Left forelimb (tissue), 1 donor: ENCODE data around the gene TUBB4B.

ENCODE experiments used
- DNase-seq: peaks from one replicate; pipeline ENCODE4 v3.0.0-alpha.2; 2018; ENCODE audit warnings: low spot score

The TUBB4B gene

DNA sequence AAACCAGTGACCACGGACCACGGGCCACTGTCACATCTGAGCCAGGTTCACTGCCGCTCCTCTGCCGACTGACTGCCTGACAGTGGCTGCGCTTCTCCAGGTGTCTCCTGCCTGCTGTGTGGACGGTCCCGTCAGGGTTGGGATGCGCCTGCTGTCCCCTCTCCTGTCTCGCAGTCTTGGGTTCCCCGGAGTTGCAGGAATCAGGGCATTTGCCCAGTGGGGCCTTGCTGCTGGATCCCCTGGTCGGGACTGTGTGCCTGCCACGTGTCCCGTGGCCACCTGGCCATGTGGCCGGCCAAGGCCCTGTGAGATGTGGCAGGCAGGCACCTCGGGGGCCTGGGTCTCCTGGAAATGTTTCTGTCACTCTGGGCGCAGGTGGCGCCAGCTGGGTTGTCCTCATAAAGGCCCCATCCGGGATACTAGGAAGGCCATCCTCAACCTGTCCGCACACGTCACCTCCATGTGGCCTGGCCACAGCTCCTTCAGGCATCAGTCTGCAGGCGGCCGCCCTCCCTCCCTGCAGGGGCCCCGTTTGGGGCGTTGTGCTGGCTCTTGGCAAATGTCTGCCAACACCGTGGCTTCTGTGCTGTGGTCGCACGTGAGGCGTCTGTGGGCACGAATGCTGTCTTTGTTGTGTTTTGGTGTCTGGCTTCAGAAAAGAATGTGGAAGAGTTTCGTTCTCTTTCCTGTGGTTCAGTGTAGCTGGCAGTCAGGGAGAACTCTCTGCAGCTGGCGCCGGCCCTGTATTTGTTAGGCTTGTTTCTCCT is 30.0 kb downstream of the TUBB4B start:
- DNase-seq = no peak

DNA sequence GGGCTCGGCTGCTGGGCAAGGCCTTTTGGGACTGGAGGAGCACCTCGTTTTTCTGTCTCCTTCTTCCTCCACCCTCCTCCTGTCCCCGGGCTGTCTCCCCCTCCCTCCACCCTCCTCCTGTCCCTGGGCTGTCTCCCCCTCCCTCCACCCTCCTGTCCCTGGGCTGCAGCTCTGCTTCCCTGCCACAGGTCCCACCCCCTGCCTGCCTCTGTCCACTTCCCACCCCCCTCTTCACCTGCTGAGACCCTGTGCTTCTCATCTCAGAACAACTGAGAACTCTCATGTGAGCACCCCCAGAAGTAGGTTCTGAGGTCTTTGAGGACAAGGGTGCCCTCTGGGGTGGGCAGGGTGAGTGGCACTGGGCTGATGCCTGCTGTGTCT is 30.6 kb downstream of the TUBB4B start:
- DNase-seq = no peak

DNA sequence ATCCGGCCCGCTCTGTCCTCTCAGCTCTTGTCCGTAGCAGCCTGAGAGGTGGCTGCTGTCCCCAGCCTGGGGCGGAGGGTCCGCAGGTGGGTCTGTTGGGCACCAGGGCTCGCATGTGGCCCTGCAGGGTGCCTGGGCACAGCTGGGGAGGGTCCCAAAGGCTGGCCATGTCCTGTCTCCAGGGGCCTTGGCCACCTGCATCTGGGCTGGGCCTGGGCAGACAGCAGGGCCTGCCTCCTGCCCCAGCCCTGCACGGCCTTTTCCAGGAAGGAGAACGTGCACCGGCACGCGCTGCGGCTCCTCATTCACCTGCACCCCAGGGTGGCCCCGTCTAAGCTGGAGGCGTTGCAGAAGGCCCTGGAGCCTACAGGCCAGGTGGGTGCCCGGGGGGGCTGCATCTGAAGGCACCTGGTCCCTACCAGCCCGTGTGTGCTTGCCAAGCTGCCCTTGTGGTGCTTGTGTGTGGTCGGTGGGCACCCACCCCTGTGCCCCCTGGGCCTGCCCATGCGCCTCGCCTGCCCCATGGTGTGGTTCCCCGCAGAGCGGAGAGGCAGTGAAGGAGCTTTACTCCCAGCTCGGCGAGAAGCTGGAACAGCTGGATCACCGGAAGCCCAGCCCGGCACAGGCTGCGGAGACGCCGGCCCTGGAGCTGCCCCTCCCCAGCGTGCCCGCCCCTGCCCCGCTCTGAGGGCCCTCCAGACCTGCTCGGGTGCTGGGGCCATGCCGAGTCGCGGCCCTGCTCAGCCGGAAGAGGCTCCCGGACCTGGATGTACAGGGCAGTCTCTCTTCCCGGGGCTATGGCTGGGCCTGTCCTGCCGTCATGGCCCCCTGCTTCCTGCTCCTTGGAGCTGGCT is 31.4 kb downstream of the TUBB4B start:
- peak; percentile 62 for DNase-seq

DNA sequence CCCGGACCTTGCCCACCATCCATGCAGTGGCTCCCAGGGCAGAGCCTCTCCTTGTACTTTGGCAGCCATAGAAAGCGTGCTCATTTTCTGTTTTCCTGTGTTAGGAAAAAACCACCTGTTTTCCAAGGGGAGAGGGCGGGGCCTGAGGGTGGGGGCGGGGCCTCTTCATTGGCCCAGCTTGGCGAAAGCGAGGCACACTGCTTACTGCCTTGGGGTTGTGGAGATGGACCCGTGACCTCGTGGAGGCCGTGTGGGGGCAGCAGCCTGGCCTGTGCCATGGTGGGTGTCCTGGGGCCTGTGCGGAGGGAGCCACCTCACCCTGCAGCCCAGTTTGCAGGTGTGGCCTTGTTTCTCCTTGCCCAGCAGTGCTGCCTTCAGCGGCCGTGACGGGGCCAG is 32.0 kb downstream of the TUBB4B start:
- DNase-seq = no peak

DNA sequence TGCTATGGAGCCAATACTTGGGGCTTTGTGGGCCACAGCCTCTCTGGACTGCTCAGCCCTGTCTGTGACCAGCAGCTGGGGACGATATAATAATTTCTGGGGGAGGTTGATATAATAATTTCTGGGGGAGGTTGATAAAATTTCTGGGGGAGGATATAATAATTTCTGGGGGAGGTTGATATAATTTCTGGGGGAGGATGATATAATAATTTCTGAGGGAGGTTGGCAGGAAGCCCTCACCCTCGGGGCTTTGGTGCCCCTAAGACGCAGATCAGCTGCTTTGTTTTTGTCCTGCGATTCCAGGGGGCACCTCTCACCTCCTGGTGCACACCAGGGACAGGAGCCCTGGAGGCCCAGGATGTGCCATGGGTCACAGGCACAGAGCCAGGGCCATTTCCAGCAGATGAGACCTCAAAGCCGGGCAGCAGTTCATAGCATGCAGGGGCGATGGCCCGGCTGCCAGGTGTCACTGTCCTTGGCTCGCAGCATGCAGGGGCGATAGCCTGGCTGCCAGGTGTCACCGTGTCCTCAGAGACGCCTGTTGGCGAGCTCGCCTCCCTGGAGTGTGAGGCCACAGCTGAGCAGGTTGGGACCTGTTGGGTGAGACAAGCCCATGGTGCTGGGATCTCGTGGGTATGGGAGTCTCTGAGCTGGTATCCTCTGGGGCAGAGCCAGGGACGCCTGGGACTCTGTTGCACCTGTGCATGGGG is 32.7 kb downstream of the TUBB4B start:
- no peak for DNase-seq

DNA sequence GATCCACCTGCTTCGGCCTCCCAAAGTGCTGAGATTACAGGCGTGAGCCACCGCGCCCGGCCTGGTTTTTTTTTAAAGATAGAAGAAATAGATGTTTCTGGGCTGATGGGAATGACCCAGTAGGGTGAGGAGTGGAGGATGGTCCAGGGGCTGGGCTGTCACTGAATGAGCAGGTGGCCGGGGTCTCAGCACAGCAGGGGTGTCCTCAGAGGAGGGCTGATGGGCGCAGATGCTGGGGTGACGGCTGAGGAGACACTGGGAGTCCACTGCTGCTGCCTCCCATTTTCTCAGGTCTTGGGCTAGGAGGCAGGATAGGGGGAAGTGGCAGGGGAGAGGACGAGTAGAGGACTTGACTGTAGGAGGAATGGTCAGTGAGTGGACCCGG is 34.1 kb downstream of the TUBB4B start:
- DNase-seq = no peak

DNA sequence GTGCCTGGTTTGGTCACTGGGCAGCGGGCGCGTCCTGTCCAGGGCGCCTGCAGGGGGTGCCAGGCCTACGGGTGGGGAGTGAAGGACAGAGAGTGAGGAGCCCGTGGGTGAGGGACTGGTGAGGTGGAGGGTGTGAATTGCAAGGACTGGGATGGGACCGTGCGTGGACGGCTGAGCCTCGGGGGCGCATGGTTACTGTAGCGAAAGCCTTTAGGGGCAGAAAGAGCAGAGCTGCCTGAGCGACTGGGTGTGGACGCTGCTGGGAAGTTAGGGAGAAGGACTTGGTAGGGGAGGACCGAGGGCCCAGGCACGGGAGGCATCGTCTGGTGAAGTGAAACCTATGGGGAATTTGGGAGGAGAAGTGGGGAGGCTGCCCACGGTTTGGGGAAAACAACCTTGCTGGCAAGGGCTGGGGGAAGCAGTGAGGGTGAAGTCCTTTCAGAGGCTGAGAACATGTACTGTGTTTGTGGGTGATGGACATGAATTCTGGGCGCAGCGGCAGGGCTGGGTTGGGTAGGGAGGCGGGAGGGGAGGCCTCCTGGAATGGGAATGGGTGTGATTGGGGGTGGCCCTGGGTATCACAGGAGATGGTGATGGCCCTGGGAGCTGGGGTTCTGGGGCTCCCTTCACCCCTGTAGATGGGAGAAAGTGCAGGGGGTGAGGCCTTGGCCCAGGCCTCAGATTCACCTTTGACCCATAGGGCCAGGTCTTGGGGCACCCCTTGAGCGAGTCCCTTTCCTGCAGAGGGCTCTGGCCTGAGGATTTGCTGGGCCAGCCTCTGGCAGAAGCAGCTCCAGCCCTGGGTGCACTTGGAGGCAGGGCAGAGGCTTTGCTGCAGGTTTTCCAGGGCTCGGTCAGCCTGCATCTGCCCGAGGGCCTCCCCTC is 34.7 kb downstream of the TUBB4B start:
- DNase-seq = peak; percentile 69

DNA sequence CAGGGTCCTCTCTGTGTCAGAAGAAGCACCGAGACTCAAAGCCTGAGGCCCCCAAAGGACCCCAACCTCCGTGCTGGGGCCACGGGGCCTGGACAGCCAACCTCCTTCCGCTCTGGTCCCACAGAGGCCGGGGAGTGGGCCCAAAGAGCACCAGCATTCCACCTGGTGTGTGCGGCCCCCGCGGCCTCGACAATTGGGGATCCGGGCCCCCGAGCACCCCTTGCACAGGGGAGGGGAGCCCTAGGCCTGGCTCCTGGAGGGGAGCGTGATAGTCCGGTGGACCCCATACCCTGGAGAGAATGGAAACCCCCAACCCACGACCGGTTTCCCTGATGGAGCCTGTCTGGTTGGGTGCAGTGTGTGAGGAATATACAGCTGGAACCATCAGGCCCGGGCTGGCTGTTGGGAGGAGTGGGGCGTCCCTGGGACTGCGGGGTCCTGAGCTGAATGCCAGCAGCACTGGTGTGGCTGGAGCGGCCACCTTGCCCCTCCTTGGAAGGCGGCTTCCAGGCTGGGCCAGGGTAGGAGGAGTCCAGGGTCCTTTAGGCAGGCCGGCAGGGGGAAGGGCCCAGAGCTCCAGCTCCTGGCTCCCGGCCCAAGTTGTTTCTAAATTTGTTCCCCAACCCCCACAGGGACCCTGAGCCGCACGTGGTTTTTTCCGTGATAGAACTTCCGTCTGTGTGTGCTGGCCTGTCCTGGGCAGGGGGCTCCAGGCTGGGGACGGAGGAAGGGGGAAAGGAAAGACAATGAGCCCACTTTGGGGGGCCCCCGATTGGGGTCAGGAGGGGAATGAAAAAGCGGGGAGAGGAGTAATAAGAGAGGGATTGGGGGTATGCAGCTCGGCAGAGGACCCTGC is 35.6 kb downstream of the TUBB4B start:
- DNase-seq = peak; percentile 85

DNA sequence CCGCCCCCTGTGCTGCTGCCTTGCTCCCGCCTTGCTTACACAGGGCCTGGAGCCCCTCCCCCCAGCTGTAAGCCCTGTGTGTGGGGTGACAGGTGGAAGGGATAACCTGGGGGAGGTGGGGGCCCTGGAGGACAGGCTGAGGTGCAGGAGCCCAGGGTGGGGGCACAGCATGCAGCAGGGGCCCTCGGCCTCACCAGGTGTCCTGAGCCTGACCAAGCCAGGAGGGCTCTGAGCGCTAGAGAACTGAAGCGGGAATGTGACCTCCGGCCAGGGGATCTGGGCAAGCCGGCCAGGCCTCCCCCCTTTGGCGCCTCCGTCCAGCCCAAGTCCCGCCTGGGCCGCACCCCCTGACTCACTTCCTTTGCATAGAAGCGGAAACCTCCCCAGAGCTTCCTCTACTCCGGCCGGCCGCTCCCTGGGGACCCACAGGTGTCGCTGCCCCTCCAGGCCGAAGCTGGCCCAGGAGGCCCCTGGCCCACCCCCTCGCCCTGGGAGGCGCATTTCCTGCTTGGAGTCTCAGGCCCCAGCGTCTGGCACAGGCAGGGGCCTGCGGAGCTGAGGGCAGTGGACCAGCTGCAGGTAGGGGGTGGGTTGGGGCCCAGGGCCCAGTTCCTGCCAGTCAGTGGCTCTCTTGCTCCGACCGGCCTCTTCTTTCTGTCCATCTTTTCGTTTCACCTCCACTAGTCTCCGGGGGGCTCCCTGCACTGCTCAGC is 36.4 kb downstream of the TUBB4B start, which contains the start of gene TOR4A:
TSS of gene TOR4A (plus strand) at position 398 of the 713 bp plus-strand sequence. CDS start 964 bp downstream, outside the sequence.
- peak; percentile 76 for DNase-seq

DNA sequence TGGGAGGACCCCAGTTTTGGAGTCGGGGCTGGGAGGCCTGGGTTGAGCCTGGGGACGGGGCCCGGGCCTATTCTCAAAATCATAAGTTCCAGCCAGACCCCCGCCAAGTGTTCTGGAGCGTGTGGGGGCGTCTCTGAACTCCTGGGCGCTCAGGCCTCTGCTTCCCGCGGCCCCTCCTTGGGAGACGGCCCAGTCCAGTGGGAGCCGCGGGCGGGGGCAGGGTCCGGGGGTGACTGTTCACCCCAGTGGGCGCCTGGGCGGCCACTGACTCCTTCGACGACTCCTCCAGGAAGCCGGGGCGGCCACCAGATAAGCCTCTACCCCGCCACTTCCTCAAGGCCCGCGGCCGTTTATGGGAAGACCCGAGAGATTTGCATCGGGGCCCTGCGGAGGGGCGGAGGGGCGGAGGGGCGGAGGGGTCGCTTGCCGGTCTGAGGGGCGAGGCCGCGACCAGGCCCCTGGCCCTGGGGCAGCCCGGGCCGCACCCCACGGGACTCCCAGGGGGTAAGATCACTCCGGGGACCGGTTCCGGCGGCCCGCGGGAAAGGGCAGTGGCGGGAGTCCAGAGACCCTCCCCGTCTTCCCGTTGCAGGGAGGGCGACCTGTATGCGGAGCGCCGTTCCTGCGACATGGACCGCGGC is 37.1 kb downstream of the TUBB4B start:
- DNase-seq = peak; percentile 66

DNA sequence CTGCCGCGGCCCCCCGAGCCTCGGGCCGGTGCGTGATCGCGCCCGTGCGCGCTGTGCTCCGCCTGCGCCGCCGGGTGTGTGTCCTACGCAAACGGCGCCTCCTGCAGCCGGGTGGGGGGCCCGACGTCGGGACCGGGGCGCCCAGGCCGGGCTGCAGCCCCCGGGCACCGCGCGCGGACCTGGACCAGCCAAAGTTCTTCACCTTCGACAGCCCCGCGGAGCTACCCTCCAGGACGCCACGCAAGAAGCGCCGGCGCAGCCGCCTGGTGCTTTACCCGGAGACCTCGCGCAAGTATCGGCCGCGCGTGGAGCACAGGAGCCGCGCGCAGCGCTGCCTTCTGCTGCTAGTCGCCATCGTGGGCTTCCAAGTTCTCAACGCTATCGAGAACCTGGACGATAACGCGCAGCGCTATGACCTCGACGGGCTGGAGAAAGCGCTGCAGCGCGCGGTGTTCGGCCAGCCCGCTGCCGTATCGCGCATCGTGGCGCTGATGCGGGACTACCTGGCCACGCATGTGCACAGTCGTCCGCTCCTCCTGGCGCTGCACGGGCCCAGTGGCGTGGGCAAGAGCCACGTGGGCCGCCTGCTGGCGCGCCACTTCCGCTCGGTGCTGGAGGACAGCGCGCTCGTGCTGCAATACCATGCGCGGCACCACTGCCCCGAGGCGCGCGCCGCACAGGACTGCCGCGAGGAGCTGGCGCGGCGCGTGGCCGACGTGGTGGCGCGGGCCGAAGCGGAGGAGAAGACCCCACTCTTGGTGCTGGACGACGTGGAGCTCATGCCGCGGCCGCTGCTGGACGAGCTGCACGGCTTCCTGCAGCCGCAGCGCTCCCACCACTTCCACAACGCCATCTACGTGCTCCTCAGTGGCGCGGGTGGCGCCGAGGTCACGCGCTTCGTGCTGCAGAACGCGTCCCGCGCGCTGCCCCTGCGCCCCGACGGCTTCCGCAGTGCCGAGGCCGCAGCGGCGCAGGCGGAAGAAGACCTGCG is 37.9 kb downstream of the TUBB4B start:
- no peak for DNase-seq

DNA sequence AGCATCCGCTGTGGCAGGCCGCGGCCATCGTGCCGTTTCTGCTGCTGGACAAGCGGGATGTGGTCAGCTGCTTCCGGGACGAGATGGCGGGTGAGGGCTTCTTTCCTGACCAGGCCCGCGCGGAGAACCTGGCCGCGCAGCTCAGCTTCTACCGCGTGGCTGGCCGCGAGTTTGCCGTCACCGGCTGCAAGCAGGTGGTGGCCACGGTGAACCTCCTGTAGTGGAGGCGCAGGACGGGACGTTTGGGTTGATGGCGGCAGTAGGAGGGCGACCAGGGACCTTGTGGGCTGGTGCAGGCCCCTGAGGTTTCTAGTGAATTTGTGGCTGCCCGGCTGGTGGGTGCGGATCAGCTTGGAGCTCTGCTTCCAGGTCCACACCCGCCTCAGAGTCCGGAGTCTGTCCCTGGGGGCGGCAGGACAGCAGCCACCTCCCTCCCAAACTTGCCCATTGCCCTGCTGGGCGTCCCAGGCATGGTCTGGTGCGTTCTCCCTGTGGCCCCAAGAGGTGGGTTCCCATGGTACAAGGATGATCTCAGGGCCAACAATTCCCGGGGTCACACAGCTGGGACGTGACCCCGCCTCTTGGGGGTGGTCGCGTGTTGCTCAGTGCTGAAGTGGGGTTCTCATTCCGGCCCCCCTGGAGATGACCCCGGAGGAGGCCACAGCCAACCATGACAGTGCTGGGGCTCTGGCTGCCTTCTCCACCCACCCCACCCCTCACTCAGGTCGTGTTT is 38.8 kb downstream of the TUBB4B start:
- peak; percentile 66 for DNase-seq

DNA sequence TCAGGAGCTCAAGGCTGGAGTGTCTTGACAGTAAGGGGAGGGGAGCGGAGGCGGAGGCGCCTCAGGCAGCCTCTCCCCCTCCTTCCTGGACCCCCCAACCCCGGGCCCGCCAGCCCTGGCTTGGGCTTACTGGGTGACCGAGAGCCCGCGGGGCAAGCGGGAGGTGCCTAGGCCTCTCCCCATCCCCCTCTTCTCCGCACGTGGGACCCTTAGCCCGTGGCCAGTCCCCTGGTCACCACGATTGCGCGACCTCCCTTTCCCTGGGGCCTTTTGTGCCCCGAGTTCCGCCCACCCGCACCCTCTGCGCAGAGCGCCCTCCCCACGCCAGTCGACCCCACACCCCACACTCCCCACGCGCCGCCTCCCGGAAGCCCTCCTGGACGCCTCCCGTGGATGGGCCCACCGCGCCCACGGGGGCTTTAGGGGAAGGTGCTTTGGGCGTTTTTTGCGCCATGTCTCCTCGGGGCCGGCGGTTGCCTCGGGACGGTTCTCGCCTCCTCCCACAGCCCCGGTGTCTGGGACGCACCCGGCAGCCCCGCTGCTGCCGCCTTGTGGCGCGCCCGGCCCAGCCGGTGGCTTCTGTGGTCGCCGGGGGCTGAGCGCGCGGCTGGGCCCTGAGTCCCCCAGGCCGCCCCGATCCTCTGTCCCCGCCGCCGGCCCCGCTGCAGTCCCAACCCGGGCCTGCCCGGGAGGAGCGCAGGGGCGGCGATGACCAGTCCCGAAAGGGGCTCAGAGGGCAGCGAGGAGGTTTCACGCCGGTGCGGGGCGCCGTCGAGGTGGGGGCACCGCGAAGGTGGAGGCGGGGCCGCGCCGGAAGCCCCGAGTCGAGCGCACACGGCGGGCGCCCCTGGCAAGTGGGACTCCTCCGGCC is 39.6 kb downstream of the TUBB4B start:
- DNase-seq = peak; percentile 62

DNA sequence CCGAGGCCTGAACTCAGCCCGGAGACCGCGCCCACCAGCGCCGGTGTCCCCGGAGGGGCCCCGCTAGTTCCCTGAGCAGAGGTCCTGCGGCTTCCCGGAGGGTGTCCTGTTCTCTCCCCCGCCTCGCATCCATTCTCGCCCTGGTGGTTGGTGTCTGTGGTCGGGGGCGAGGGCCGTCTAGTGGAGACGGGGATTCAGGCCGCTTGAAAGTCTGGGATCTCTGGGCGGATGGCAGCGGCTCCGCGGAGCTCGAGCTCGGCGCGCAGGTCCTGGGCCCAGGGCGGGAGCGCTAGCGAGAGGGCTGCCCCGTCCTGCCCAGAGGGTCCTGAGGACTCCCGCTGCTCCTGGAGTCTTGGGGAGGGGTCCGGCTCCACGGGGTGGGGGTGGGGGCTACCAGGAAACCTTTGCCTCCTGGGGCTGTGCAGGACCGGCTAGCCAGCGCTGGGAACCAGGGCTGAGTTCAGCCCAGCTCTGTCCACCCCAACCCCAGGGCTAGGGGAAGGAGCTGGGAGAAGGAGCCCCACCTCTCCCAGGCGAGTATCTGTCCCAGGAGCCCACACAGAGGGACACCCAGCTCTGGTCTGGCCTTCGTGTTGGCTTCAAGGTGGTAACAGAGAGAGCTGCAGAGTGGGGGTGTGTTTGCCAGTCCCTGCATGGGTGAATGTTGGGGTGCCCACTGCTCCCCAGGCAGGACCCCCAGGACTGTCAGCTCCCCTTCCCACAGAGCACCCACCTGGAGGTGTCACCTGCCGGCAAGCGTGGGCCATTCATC is 40.4 kb downstream of the TUBB4B start:
- DNase-seq = peak; percentile 60

DNA sequence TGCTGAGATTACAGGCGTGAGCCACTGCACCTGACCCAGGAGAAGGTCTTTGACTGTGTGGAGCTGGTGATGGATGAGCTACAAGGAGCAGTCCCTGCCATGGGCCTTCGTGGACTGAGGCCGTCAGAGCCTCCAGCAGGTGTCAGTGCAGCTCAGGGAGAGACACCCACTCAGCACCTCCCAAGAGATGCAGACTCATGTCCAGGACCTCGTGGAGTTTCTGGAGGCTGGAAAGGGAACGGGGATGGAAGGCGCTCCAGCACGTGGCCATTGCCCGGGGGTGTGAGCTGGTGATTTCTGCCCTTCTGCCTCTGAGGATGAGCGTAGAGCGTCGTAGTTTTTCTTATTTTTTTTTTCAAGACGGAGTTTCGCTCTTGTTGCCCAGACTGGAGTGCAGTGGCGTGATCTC is 45.9 kb downstream of the TUBB4B start:
- no peak for DNase-seq

DNA sequence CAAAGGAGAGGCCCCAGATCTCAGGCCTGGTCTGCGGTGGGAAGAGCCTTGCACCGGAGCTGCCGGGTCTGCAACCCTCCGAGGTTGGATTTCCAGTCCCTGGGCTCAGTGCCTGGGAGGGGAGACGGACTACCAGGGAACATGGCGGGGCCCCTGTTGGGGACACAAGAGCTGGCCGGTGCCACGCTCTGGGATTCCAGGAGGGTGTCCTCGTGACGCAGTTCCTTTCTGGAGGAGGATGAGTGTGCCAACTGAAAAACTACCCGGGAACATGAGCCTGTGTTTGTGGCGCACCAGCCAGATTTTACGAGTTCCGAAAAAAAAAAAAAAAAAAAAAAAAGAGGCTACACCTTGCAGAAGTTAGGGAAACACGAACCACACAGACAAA is 52.0 kb downstream of the TUBB4B start:
- DNase-seq = no peak
